ENCODE data around the gene MYOC.
"Not testable (repeated sequence)": the region's sequence is repeated elsewhere in the genome, so short reads cannot be mapped to it uniquely, and the experiment has no call there.

The MYOC gene

DNA sequence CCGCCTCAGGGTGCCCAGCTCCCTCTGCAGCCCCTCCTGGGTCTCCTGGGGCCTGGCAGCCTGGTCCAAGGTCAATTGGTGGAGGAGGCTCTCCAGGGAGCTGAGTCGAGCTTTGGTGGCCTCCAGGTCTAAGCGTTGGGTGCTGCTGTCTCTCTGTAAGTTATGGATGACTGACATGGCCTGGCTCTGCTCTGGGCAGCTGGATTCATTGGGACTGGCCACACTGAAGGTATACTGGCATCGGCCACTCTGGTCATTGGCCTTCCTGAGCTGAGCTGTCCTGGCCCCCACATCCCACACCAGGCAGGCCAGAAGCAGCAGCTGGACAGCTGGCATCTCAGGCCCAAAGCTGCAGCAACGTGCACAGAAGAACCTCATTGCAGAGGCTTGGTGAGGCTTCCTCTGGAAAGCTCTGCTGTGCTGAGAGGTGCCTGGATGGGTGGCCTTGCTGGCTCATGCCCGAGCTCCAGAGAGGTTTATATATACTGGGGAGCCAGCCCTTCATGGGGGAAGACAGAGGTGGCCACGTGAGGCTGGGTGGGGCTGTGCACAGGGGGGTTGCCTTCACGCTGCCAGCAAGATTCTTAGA is at the start of gene MYOC:
TSS of gene MYOC (minus strand) at position 455 of the 589 bp plus-strand sequence. CDS start at position 378, 77 bp downstream.
- no peak for DNase-seq (ENCODE audit: low spot score)
- TF ChIP-seq, protein P1, sequence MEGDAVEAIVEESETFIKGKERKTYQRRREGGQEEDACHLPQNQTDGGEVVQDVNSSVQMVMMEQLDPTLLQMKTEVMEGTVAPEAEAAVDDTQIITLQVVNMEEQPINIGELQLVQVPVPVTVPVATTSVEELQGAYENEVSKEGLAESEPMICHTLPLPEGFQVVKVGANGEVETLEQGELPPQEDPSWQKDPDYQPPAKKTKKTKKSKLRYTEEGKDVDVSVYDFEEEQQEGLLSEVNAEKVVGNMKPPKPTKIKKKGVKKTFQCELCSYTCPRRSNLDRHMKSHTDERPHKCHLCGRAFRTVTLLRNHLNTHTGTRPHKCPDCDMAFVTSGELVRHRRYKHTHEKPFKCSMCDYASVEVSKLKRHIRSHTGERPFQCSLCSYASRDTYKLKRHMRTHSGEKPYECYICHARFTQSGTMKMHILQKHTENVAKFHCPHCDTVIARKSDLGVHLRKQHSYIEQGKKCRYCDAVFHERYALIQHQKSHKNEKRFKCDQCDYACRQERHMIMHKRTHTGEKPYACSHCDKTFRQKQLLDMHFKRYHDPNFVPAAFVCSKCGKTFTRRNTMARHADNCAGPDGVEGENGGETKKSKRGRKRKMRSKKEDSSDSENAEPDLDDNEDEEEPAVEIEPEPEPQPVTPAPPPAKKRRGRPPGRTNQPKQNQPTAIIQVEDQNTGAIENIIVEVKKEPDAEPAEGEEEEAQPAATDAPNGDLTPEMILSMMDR (IDR thresholded peaks at IDR 0.05; ENCODE audit: extremely low read depth, insufficient read depth, missing control alignments), result no peak
- in situ Hi-C loops (cut with MboI; ENCODE audit: low pct_unique_long_range_greater_than_20kb, low sequenced_read_pairs, unreplicated experiment), result no loop called here

DNA sequence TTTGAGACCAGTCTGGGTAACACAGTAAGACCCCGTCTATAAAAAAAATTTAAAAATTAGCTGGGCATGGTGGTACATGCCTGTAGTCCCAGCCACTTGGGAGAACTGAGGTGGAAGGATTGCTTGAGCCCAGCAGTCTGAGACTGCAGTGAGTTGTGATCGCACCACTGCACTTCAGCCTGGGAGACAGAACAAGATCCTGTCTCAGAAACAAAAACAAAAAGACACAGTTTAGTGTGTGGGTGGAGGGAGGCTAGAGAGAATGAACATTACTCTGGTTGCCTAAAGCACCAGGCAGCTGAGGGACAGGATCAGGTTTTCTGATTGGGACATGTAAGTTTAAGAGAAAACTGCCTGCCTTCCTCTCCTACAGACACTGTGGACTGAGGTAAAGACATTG is 47.0 kb upstream of the MYOC start:
- in situ Hi-C loops (cut with MboI; ENCODE audit: low pct_unique_long_range_greater_than_20kb, low sequenced_read_pairs, unreplicated experiment), result no loop called here
- TF ChIP-seq, protein P1 (IDR thresholded peaks at IDR 0.05; ENCODE audit: extremely low read depth, insufficient read depth, missing control alignments), result no peak
- no peak for DNase-seq (ENCODE audit: low spot score)

DNA sequence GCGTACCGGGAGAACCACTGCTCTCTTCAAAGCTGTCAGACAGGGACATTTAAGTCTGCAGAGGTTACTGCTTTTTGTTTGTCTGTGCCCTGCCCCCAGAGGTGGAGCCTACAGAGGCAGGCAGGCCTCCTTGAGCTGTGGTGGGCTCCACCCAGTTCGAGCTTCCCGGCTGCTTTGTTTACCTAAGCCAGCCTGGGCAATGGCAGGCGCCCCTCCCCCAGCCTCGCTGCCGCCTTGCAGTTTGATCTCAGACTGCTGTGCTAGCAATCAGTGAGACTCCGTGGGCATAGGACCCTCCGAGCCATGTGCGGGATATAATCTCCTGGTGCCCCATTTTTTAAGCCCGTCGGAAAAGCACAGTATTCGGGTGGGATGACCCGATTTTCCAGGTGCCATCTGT is 43.3 kb upstream of the MYOC start:
- DNase-seq (ENCODE audit: low spot score); in situ Hi-C loops (cut with MboI; ENCODE audit: low pct_unique_long_range_greater_than_20kb, low sequenced_read_pairs, unreplicated experiment): not testable (repeated sequence)

DNA sequence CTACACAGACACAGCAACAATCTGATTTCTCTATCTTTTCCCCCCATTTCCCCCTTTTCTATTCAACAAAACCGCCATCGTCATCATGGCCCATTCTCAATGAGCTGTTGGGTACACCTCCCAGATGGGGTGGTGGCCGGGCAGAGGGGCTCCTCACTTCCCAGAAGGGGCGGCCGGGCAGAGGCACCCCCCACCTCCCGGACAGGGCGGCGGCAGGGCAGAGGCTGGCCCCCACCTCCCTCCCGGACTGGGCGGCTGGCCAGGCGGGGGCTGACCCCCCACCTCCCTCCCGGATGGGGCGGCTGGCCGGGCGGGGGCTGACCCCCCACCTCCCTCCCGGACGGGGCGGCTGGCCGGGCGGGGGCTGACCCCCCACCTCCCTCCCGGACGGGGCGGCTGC is 41.1 kb upstream of the MYOC start:
- in situ Hi-C loops (cut with MboI; ENCODE audit: low pct_unique_long_range_greater_than_20kb, low sequenced_read_pairs, unreplicated experiment); DNase-seq (ENCODE audit: low spot score): not testable (repeated sequence)

DNA sequence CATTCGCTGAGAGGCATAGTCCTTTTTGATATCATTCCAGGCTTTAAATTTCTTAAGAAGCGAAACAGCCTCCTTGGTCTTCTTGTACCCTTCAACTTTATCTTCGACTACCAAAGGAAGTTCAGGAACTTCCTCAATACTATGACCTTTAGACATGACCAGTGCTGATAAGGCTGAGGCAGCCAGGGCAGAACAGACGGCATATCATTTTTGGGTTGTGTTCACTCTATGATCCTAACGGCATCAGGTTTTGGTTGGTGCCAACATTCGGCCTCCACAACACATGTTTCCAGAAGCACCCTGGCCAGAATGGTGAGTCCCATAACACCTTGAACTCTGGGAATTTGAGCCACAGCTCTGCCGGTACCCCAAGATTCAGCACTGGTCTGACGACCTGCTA is 31.4 kb upstream of the MYOC start:
- in situ Hi-C loops (cut with MboI; ENCODE audit: low pct_unique_long_range_greater_than_20kb, low sequenced_read_pairs, unreplicated experiment), result no loop called here
- no peak for DNase-seq (ENCODE audit: low spot score)
- TF ChIP-seq, protein P1 (IDR thresholded peaks at IDR 0.05; ENCODE audit: extremely low read depth, insufficient read depth, missing control alignments), result no peak

DNA sequence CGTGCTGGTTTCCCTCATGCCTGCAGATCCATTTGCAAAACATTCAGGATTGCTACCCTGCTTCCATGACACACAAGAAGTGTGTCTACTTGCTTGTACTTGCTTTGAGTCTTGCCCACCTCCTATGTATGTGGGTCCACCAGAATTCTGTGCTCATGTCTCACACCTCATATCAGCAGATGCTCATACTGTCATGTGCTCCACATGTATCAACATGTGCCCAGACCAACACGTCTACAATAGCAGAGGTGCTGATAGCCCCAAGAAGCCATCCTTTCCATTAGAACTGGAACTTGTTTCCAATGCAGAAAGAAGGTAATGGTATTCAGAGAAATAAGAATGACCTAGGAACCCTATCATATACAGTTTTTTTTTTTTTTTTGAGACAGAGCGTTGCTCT is 27.9 kb upstream of the MYOC start:
- in situ Hi-C loops (cut with MboI; ENCODE audit: low pct_unique_long_range_greater_than_20kb, low sequenced_read_pairs, unreplicated experiment), result no loop called here
- TF ChIP-seq, protein P1 (IDR thresholded peaks at IDR 0.05; ENCODE audit: extremely low read depth, insufficient read depth, missing control alignments), result no peak
- DNase-seq (ENCODE audit: low spot score), result no peak

DNA sequence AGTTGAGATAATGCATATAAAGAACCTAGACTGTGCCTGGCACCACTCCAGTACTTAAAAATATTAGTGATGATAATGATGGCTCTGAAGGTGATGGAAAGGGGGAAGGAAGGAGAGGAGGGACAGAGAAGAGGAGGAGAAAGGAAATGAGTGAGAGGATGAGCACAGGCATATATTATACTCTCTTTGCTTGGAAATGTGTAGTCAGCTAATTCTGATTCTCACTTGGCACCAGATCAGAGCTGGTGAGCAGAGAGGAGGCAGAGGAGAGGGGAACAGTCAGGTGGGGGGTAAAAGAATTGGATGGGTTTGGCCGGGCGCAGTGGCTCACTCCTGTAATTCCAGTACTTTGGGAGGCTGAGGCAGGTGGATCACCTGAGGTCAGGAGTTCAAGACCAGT is 24.3 kb upstream of the MYOC start:
- no peak for DNase-seq (ENCODE audit: low spot score)
- in situ Hi-C loops (cut with MboI; ENCODE audit: low pct_unique_long_range_greater_than_20kb, low sequenced_read_pairs, unreplicated experiment), result no loop called here
- TF ChIP-seq, protein P1 (IDR thresholded peaks at IDR 0.05; ENCODE audit: extremely low read depth, insufficient read depth, missing control alignments), result no peak

Measured in GM13977 (cell line).